Erythroblast (primary cell): ENCODE measurements around the gene KDM1B.

ENCODE experiments used
- DNase-seq, 2 experiments: peaks; one replicate each; lab custom pipeline; 2025; lab: John Stamatoyannopoulos, UW
- GATA1 ChIP-seq: IDR thresholded peaks from 2 replicates; pipeline ENCODE4 v1.6.1; 2011; ENCODE audit warnings: low read depth, mild to moderate bottlenecking, control low read depth, low read length, moderate library complexity
- POLR2A ChIP-seq: IDR thresholded peaks from 2 replicates; pipeline ENCODE4 v1.6.1; 2011; ENCODE audit warnings: mild to moderate bottlenecking, low read length

Gene KDM1B

GRCh38 chr6:18155150-18155863 is at the start of gene KDM1B:
Gene KDM1B, plus strand, starts transcription at chr6:18155422. Its CDS starts 4,474 bp downstream, at chr6:18159896.
- peak; percentile 98 to 99 for DNase-seq
- peak; percentile 63 for TF ChIP-seq POLR2A
- TF ChIP-seq GATA1: no peak

DNA sequence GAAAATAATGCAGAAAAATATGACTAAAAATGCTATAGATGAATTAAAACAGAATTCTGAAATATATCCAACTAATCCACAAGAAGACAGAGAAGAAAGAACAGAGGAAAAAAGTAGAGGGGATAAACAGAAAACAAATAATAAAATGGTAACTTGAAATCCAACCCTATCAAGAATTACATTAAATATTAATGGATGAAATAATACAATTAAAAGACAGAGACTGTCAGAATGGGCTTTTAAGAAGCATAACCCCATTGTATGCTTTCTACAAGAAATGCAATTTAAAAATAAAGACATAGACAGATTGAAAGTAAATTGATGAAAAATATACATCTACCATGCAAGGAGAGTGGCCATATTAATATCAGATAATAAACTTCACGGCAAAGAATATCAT is 48.2 kb upstream of the KDM1B start:
- TF ChIP-seq POLR2A: no peak
- no peak for TF ChIP-seq GATA1
- DNase-seq: no peak

DNA sequence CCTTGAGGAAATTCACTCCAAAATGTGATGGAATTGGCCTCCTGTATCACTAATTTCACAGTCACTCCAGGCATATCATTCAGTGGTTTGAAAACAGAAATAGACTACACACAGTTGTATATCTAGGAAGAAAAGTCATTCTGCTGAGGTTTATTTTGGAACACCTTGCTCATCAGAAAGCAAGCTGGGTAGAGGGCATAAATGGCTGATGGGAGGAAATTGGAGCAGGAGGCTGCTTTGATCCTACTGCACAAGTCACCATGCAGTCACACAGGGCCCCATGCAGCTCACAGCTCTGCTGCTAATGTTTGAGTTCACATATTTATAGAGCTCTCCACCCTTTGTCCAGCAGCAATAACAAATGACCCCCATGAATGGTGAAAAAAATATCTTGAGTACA is 45.1 kb upstream of the KDM1B start:
- TF ChIP-seq GATA1 (no peak), POLR2A (no peak)

DNA sequence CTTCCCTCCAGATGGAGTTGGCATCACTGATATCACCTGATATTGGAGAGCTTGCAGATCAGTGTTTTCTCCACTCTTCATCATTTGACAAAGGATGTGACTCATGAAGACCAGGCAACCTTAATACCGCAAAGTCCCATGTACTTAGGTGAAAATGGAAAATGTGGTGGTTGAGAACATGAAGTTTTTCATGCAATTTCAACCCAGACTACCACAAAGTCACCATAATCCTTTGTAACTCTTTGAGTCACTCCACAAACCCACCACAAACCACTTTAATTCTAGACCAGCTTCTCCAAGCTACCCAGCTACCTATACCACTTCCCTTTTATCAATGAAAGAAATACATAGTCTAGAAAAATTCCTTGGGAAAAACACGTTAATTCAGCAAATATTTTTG is 39.9 kb upstream of the KDM1B start:
- no peak for DNase-seq
- TF ChIP-seq POLR2A: no peak
- TF ChIP-seq GATA1: no peak

More for the DNA sequence above, 45.1 kb upstream of the KDM1B start:
- DNase-seq: no peak

DNA sequence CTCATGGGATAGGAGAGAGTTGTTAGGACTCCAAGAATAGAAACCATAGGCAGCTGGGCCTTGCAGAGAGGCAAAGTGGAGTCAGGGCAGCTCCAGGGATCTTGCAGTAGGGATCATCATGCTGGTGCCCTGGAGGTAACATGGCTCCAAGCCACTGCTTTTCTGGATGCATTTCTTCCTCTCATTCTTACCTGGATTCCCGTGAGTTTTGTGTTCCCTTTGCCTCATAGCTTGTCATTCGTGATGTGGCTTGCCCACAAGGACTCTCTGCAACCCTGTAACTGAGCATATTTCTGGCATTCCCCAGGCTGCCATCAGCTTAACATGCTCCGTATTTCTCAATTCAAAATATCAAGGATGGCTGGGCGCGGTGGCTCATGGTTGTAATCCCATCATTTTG is 38.1 kb upstream of the KDM1B start:
- no peak for DNase-seq
- TF ChIP-seq GATA1: no peak
- no peak for TF ChIP-seq POLR2A

DNA sequence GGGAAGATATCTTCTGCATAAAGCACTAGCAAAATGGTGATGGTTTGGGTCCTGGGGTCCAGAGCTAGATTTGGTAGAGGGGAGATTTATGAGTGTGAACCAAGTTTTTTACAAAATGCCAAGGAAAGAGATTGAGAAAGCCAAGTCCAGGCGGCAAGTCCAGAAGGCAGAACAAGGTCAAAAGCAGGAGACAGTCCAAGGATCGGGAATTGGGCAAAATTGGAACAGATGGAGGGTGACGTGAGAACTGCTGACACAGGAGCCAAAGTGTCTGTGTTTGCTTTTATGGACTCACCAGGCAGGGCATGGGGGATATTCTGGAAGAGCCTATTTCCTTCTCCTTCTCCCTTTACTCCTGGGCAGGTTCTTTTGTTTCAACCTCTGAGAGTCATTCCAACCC is 36.9 kb upstream of the KDM1B start:
- no peak for DNase-seq
- TF ChIP-seq GATA1: no peak
- TF ChIP-seq POLR2A: no peak

- no peak for TF ChIP-seq GATA1
- TF ChIP-seq POLR2A: no peak
- DNase-seq: no peak
Measured at GRCh38 chr6:18119236-18119635, 36.0 kb upstream of the KDM1B start.

DNA sequence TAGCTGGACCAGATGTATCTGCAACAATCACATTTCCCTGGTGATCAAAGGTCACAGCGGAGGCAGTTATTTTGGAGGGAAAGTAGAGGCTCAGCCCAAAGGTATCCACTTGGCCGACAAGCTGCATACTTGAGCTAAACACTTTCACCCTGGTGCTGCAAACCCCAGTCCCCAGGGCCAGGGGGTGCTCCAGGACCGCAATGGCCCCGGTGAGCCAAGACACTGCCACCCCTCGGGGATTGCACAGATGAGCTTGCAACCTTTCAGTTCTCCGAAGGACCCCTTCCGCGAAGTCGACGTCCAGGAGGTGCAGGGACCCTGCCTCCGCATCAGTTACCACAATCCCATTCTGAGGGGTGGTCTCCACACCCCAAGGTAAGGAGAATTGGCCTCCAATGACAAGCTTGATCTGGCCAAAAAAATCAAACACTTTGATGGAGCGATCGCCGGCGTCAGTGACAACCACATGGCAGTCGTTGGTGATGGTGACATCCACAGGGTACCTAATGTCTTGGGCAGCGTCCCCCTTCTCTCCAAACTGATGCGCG is 33.6 kb upstream of the KDM1B start:
- TF ChIP-seq GATA1: no peak
- no peak for TF ChIP-seq POLR2A
- peak; percentile 26 to 43 for DNase-seq

GRCh38 chr6:18122128-18123093 is 32.8 kb upstream of the KDM1B start, which contains the start of gene NHLRC1:
Gene NHLRC1, minus strand, starts transcription at chr6:18122677. Its CDS starts 71 bp downstream, at chr6:18122606.
- peak; percentile 95 to 96 for DNase-seq
- TF ChIP-seq GATA1 (no peak), POLR2A (peak; percentile 72)

GRCh38 chr6:18126121-18126520 is 29.1 kb upstream of the KDM1B start:
- TF ChIP-seq POLR2A: no peak
- no peak for TF ChIP-seq GATA1
- DNase-seq: no peak

GRCh38 chr6:18132346-18132745 is 22.9 kb upstream of the KDM1B start:
- no peak for DNase-seq
- TF ChIP-seq GATA1 (no peak), POLR2A (no peak)

DNA sequence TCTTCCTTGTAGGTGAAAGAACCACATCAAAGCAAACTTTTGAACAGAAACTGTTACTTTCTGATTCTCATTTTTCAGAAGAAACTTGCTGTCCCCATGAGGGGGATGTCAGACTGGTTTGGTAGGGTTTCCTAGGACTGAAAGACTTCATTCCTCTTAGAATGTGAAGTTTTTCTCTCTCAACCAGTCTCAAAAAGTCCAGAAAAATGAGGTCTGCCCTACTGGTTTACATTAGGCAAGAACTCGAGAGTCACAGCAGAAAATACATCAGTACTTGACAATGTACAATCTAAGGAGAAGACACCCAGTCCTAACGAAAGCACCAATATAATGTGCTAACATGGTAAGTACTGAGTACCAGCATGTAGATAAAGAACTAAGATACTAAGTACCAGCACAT is 20.1 kb upstream of the KDM1B start:
- no peak for DNase-seq
- TF ChIP-seq GATA1 (no peak), POLR2A (no peak)

DNA sequence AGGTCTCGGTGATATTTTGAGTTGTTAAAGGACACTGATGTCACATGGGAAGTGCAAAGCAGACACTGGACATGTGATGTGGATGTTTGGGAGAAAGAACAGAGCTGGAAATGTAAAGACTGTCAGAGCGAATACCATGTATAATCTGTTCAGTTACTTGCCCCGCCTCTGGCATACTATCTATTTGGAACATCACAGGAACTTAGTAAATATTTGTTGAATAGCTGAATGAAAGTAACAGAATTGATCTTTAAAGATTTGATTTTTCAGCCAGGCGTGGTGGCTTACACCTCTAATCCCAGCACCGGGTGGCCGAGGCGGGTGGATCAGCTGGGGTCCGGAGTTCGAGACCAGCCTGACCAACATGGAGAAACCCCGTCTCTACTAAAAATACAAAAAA is 19.0 kb upstream of the KDM1B start:
- TF ChIP-seq GATA1 (no peak), POLR2A (no peak)
- DNase-seq: no peak

DNA sequence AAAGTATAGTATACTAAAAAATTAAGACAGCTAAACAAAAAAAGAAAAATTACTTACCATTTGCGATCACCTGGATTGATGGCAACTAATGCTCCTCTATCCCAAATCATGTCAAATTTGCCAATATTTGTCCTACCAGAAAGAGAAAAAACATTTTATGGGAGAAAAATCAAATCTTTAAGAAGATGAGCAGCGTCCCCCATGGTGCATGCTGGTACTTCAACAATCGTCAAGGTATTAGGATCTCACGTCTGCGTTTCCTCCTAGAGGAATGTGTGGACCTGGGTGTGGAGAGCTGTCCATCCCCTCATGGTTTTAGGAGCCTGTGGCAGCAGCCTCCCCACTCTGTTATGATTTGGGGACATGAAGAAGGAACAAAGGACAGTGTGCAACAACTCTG is 16.3 kb upstream of the KDM1B start:
- DNase-seq: no peak
- no peak for TF ChIP-seq POLR2A
- TF ChIP-seq GATA1: no peak
